Measurements from ENCODE around the gene ACKR2. TPM values are rescaled to one million over a fixed set of nuclear protein-coding genes. Genes with fewer than 3 reads are reported as not detected.

ACKR2 gene
- total RNA-seq (2014; rRNA removed; shearing (Covaris generic)), result 0.23 TPM in 1 of 2 replicates, not detected in the other

- DNase-seq (ENCODE audit: low read depth), result no peak
Measured at GRCh38 chr3:42809202-42809601, at the start of gene ACKR2. TSS of gene ACKR2 (plus strand) at chr3:42809445. CDS start at chr3:42864503, 55,058 bp downstream.

DNA sequence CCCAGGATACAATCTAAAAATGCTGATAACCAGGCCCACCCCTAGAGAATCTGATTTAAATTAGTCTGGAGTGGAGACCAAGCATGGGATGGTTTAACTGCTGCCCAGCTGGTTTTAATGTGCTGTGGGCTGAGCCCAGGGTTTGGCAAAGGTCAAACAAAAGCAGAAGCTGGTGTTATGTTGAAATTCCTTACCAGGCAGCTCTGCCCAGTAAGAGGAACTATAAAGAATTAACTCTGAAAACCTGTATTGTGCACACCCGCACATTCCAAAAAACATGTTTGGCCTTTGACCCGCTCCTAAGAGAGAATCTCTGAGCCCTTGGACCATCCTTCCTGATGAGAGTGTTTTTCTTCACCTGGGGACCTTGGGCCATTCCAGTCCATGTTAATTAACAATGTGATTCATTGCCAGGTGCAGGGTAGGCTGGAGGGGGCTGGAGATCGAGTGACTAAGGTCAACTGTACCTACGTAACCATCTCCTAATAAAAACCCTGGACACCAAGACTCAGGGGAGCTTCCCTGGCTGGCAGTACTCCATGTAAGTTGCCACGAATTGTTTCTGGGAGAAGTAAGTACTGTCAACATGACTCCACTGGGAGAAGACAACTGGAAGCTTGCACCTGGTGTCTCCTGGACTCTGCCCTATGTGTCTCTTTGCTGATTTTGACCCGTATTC is 47.1 kb upstream of the ACKR2 start:
- no peak for DNase-seq (ENCODE audit: low read depth)

- DNase-seq (ENCODE audit: low read depth), result no peak
Measured at GRCh38 chr3:42763021-42763420, 46.2 kb upstream of the ACKR2 start.

DNA sequence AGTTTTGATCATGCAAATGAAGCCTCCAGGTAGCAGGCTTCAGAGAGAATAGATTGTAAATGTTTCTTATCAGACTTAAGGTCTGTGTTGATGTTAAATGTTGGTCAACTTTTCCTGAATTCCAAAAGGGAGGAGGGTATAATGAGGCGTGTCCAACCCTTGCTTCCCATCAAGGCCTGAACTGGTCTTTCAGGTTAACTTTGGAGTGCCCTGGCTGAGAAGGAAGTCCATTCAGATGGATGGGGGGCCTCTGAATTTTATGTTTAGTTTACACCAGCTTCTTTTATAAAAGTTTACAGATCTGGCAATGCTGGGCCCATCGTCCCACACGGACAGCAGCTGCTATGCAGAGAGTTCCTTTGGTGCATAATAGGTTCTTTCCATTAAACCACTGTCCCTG is 45.1 kb upstream of the ACKR2 start:
- no peak for DNase-seq (ENCODE audit: low read depth)

DNA sequence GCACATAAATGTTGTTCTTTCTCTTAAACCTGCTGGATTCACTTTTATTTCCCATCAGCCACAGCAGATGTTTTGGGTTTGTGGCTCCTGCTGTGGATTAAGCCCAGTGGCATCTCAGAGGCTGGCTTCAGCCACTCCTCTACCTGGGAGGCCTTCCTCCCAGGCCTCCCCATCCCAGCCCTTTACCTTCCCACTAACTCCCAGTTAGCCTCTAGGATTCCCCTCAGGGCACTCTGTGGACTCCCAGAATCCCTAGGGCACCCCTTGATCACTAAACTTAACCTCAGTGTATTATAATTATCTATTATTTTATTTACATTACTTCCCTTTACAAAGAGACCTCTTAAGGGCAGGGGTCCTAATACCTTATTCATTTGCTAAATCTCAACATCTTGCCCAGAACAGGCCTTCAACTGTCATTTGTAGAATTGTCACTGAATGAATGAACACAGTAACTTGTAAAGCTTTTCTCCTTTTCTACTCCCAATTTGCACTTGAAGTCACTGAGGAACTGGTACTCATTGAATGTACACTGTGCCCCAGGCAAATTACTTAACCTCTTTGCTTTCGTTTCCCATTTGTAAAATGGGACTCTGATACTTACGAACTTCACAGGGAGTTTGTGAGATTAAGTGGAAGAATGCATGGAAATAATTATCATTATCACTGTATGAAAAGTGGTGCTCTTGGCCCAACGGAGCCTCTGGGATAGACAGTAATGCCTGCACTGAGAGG is 44.5 kb upstream of the ACKR2 start:
- no peak for DNase-seq (ENCODE audit: low read depth)

- no peak for DNase-seq (ENCODE audit: low read depth)
Measured at GRCh38 chr3:42769477-42770131, 39.6 kb upstream of the ACKR2 start.

DNA sequence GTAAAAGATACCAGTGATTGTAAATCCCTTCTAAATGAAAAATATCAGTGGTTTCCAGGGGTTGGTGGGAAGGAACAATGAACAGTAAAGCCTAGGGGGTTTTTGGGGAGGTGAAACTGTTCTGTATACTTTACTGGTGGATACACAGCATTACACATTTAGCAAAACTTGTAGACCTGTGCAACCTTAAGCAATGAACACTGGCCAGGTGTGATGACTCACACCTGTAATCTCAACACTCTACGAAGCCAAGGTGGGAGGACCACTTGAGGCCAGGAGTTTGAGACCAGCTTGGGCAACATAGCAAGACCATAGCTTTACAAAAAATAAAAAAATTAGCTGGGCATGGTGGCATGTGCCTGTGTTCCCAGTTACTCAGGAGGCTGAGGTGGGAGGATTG is 38.0 kb upstream of the ACKR2 start:
- no peak for DNase-seq (ENCODE audit: low read depth)

GRCh38 chr3:42772670-42773408 is 36.4 kb upstream of the ACKR2 start, which contains the start of gene CCDC13:
TSS of gene CCDC13 (minus strand) at chr3:42773253. CDS start at chr3:42758345, 14,908 bp downstream.
- DNase-seq (ENCODE audit: low read depth), result peak; percentile 89

DNA sequence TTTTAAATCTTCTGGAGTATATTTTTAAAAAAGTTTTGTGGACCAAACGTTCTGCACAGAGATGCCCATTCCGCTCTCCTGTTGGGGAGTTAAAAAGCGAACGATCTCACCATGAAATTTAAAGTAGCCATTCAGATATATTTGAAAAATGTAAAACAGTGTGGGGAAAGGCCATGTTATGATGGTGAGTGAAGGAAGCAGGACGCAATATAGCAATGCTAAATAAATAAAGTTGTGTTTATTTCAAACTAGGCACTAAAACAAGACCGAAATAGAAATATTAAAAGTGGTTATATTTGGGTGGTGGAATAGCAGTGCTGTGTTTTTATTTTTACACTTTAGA is 35.9 kb upstream of the ACKR2 start:
- DNase-seq (ENCODE audit: low read depth), result no peak

GRCh38 chr3:42778644-42779043 is 30.6 kb upstream of the ACKR2 start:
- no peak for DNase-seq (ENCODE audit: low read depth)

DNA sequence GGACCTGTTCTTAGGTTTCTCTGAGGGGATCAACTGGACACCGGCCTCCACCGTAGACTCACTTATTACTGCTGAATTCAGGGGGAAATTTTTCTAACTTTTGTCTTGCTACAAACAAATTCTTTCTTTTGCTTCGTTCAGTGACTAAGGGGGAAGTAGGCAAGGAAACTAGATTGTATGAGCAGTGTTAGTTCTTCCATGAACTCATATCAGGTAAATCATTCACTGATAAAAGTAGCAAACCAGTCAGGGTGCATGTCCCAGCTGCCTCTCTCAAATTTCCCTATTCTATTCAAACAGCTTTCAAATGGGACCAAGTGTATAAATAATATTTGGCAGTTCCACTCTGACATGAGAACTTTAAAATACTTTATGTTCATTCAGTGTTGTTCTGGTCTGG is 28.8 kb upstream of the ACKR2 start:
- no peak for DNase-seq (ENCODE audit: low read depth)

- peak; percentile 41 for DNase-seq (ENCODE audit: low read depth)
Measured at GRCh38 chr3:42780892-42781700, 28.1 kb upstream of the ACKR2 start.

DNA sequence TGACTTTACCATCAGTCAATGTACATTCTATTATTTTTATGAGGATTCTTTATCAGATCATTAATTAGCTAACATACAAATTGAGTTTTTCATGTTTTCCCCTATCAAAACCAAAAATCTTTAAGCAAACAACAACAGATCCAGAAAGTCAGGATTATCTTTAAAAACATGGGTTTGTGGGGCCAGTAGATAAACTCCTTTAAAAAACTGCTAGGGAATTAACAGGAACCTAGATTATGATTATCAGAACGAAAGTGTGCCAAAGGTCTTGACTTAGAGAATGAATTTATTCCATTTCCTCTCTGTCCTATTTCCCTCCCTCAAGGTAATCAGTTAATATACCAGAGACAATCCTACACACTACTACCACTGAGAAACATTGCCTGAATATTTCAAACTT is 23.0 kb upstream of the ACKR2 start:
- DNase-seq (ENCODE audit: low read depth), result no peak

GRCh38 chr3:42786631-42787030 is 22.6 kb upstream of the ACKR2 start:
- no peak for DNase-seq (ENCODE audit: low read depth)

- no peak for DNase-seq (ENCODE audit: low read depth)
Measured at GRCh38 chr3:42790714-42791229, 18.5 kb upstream of the ACKR2 start.

GRCh38 chr3:42795621-42796181 is 13.5 kb upstream of the ACKR2 start:
- DNase-seq (ENCODE audit: low read depth), result no peak

DNA sequence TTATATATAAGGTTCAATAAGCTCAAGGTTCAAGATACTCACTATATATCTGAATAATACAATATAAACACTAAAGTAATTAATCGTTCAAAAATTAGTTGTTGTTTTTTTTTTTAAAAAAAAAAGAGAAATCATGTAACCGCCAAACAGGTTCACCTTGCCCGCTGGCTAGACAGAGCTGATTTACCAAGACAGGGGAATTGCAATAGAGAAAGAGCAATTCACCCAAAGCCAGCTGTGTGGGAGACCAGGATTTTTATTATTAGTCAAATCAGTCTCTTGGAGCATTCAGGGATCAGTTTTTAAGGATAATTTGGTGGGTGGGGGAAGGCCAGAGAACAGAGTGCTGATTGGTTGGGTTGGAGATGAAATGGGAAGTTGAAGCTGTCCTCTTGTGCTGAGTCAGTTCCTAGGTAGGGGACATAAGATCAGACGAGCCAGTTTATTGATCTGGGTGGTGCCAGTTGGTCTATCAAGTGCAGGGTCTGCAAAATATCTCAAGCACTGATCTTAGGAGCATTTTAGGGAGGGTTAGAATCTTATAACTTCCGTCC is 12.8 kb upstream of the ACKR2 start:
- DNase-seq (ENCODE audit: low read depth), result no peak

DNA sequence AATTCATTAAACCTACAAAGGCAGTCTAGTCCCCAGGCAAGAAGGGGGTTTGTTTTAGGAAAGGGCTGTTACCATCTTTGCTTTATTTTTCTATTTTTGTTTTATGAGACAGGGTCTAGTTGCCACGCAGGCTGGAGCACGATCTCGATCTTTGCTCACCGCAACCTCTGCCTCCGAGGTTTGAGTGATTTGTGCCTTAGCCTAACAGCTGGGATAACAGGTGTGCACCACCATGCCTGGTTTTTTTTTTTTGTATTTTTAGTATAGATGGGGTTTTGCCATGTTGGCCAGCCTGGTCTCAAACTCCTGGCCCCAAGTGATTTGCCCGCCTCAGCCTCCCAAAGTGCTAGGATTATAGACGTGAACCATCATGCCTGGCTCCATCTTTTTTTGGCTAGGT is 9.9 kb upstream of the ACKR2 start:
- no peak for DNase-seq (ENCODE audit: low read depth)

DNA sequence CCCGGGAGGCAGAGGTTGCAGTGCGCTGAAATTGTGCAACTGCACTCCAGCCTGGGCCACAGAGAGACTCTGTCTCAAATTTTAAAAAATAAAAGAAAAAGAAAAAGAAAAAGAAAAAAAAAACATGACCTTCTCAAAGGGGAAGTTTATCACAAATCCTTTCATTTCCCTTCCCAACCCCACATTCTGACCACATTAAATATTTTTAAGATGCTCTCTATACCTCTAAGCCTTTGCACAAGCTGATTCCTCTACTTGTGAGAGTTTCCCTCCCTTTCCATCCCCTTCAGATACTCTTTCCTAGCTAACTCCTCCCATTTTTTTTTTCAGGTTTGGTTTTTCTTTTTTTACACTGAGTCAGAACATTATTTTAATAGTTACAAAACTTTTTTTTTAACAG is 9.0 kb upstream of the ACKR2 start:
- DNase-seq (ENCODE audit: low read depth), result no peak

DNA sequence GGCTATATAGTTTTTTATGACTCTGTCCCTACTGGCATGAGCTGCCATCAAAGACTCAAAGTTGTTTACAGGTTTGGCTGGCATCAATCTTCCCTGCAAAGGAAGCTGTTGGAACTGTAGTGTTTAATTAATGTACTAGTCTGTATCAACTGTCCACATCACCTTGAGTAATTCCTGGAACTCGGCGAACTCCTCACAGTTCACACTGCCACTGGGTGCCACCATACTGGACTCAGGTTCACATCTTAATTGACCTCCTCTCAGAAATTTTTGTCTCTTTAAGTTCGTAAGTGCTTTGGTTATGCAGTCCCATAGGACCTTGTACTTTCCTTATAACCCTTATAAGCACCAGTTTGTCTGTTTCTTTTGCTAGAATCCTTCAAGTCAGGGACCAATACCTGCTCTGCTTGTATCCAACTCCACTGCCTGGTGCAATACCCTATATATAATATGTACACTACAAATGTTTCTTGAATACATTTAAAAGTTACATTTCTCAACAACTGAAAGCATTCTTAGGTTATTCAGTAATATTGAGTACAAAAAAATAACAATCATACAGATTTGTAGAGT is 8.1 kb upstream of the ACKR2 start:
- no peak for DNase-seq (ENCODE audit: low read depth)
